Measurements from ENCODE around the gene TBX10.
"Not testable (repeated sequence)": the region's sequence is repeated elsewhere in the genome, so short reads cannot be mapped to it uniquely, and the experiment has no call there.

Gene TBX10

DNA sequence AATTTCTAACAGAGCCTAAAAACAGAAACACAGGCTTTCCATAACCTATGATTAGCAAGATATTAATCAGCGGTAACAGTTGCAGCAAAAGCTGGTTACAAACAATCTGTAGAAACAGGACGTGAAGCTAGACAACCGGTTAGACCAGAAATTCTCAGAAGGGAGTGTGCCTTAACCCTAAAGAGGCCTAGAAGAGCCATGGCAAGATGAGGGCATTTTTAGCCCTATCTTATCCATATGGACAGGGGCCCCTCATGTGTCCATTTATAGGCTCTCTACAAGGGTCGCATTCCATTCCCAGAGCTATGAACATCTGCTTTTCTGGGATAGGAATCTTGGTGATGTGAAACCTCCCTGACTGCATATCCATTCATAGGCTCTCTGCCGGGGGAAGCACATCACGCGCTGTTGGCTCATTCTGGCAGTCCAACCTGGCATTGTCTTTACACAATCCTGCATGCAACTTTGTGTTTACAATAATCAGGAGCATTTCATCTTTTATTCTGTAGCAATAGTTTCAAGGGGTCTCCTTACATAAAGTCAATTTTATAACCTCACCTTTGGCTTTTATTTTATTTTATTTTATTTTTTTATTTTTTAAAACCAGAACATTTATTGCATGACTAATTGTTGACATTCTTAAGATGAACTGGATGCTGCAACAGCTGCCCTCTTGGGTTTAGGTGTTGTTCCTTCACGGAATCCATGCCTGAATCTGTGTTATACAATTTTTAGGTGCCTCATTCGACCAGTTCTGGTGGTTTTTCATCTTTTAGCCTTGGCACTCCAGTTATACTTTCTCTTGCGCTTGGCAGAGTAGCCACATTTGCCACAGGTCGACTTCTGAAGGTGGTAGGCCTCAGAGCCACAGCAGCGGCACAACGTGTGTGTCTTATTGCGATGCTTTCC, 42.8 kb upstream of the TBX10 start:
- not testable (repeated sequence) for H4K8ac ChIP-seq (ENCODE audit: low read depth, low read length); H2AFZ ChIP-seq (ENCODE audit: low read length); H3K18ac ChIP-seq (ENCODE audit: low read length); H2BK120ac ChIP-seq (ENCODE audit: low read depth, low read length); H3K9ac ChIP-seq (ENCODE audit: low read depth, low read length, poor library complexity); H3K4ac ChIP-seq (ENCODE audit: low read length); H2AK5ac ChIP-seq (ENCODE audit: low read depth, low read length); H3K4me1 ChIP-seq (ENCODE audit: control insufficient read depth in 2 of 2, insufficient read depth in 1 of 2, low read depth in 1 of 2, low read length in 2 of 2); H3K4me3 ChIP-seq (ENCODE audit: low read length in 2 of 2); H2BK12ac ChIP-seq (ENCODE audit: low read length); H4K91ac ChIP-seq (ENCODE audit: low read depth, low read length, poor library complexity); H3K4me2 ChIP-seq (ENCODE audit: insufficient read depth, low read length, poor library complexity, severe bottlenecking); H2BK15ac ChIP-seq (ENCODE audit: low read length); H3K14ac ChIP-seq (ENCODE audit: low read length); H3K27ac ChIP-seq (replicated peaks; ENCODE audit: low read length); H2BK5ac ChIP-seq (ENCODE audit: low read length); H3K23ac ChIP-seq (ENCODE audit: low read depth, low read length, poor library complexity); H3K36me3 ChIP-seq (replicated peaks in 1 of 2; ENCODE audit: control insufficient read depth in 2 of 2, insufficient read depth in 2 of 2, low read length in 2 of 2); H3K9me3 ChIP-seq (replicated peaks in 1 of 2; ENCODE audit: control insufficient read depth in 2 of 2, insufficient read depth in 1 of 2, low read depth in 1 of 2, low read length in 2 of 2); H3K79me1 ChIP-seq (ENCODE audit: low read depth, low read length); DNase-seq (ENCODE audit: low spot score)
- H3K27me3 ChIP-seq (ENCODE audit: control insufficient read depth in 3 of 3, insufficient read depth in 3 of 3, low read depth in 1 of 3, low read length in 3 of 3): peaks cover 0 to 11% (median 0%) of the 10 kb centered on the region in 3 experiments
- WGBS, 2 donors (ENCODE audit: extremely low coverage in 2 of 2, insufficient read length in 2 of 2, insufficient replicate concordance in 1 of 2): no CpG with 5 or more reads among the region's 14 CpGs

DNA sequence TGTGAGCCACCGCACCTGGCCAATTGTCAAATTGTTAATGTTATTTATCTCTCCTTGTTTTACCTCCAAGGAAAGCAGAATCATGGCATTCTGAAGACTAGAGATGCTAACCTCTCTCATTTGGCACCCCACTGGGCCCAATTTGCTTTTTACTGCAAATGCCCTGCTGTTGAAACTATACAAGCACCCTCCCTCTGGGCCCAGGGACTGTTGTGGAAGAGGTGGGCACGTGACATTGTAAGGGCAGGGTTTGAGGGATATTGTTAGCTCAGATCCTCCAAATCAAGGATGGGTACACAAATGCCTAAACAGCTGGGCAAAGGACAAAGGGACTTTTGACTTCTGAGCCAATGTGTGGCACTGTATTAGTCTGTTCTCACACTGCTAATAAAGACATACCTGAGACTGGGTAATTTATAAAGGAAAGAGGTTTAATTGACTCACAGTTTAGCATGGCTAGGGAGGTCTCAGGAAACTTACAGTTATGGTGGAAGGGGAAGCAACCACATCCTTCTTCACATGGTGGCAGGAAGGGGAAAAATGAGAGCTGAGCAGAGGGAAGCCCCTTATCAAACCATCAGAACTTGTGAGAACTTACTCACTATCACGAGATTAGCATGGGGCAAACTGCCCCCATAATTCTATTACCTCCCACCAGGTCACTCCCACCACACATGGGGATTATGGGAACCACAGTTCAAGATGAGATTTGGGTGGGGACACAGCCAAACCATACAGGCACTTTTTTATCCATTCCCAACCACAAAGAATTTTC, 41.3 kb upstream of the TBX10 start:
- WGBS, 2 donors (ENCODE audit: extremely low coverage in 2 of 2, insufficient read length in 2 of 2, insufficient replicate concordance in 1 of 2): no CpG with 5 or more reads among the region's 3 CpGs
- no peak for DNase-seq (ENCODE audit: low spot score)
- no peak overlapping the region for H2AK5ac ChIP-seq (ENCODE audit: low read depth, low read length)
- H3K4me1 ChIP-seq (ENCODE audit: control insufficient read depth in 2 of 2, insufficient read depth in 1 of 2, low read depth in 1 of 2, low read length in 2 of 2): no peaks in the 10 kb centered on the region
- no peak overlapping the region for H3K4me3 ChIP-seq (ENCODE audit: low read length in 2 of 2)
- H3K14ac ChIP-seq (ENCODE audit: low read length): no peak overlapping the region
- H3K79me1 ChIP-seq (ENCODE audit: low read depth, low read length): no peaks in the 10 kb centered on the region
- H3K9me3 ChIP-seq (replicated peaks in 1 of 2; ENCODE audit: control insufficient read depth in 2 of 2, insufficient read depth in 1 of 2, low read depth in 1 of 2, low read length in 2 of 2): no peaks in the 10 kb centered on the region
- no peak overlapping the region for H3K18ac ChIP-seq (ENCODE audit: low read length)
- H2BK15ac ChIP-seq (ENCODE audit: low read length): no peak overlapping the region
- H2AFZ ChIP-seq (ENCODE audit: low read length): no peak overlapping the region
- no peak overlapping the region for H3K23ac ChIP-seq (ENCODE audit: low read depth, low read length, poor library complexity)
- H3K27ac ChIP-seq (replicated peaks; ENCODE audit: low read length): no peak overlapping the region
- H3K27me3 ChIP-seq (ENCODE audit: control insufficient read depth in 3 of 3, insufficient read depth in 3 of 3, low read depth in 1 of 3, low read length in 3 of 3): peaks cover 0 to 9% (median 0%) of the 10 kb centered on the region in 3 experiments
- no peak overlapping the region for H2BK12ac ChIP-seq (ENCODE audit: low read length)
- no peaks in the 10 kb centered on the region for H3K36me3 ChIP-seq (replicated peaks in 1 of 2; ENCODE audit: control insufficient read depth in 2 of 2, insufficient read depth in 2 of 2, low read length in 2 of 2)
- no peak overlapping the region for H3K4ac ChIP-seq (ENCODE audit: low read length)
- H3K9ac ChIP-seq (ENCODE audit: low read depth, low read length, poor library complexity): no peak overlapping the region
- H4K91ac ChIP-seq (ENCODE audit: low read depth, low read length, poor library complexity): no peak overlapping the region
- H3K4me2 ChIP-seq (ENCODE audit: insufficient read depth, low read length, poor library complexity, severe bottlenecking): no peak overlapping the region
- no peak overlapping the region for H2BK5ac ChIP-seq (ENCODE audit: low read length)
- H4K8ac ChIP-seq (ENCODE audit: low read depth, low read length): no peak overlapping the region
- H2BK120ac ChIP-seq (ENCODE audit: low read depth, low read length): no peak overlapping the region

DNA sequence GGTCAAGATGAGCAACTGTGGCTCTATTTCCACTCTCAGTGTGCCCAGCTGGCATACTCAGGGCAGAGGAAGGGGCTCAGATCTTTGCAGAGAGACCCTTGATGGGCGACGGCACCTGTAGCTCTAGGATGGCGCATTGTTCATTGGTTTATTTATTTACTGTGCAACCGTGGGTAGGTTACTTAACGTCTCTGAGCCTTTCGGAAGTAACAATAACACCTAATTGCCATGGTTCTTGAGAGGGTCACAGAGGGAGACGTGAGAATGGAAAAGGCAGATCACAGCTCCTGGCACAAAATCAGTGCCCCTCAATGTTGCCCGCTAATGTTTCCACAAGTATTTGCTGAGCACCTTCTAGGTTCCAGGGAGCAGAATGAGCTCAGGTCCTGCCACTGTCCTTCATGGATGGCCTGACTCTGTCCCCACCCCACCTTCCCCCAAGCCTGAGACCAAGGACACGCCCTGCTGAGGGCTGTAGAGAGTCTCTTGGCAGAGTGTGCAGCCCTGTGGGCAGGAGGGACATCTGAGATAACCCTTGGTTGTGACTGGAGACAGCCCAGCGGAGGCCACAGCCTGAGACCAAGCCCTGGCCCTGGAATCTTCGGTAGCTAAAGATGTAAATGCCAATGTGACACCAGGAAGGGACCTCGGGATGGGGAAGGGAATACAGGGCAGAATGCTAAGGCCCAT, 35.6 kb upstream of the TBX10 start:
- no peak overlapping the region for H2BK120ac ChIP-seq (ENCODE audit: low read depth, low read length)
- H3K9ac ChIP-seq (ENCODE audit: low read depth, low read length, poor library complexity): no peak overlapping the region
- H2BK12ac ChIP-seq (ENCODE audit: low read length): no peak overlapping the region
- no peak overlapping the region for H3K14ac ChIP-seq (ENCODE audit: low read length)
- no peak overlapping the region for H3K4ac ChIP-seq (ENCODE audit: low read length)
- H4K91ac ChIP-seq (ENCODE audit: low read depth, low read length, poor library complexity): no peak overlapping the region
- H3K9me3 ChIP-seq (replicated peaks in 1 of 2; ENCODE audit: control insufficient read depth in 2 of 2, insufficient read depth in 1 of 2, low read depth in 1 of 2, low read length in 2 of 2): no peaks in the 10 kb centered on the region
- H2AK5ac ChIP-seq (ENCODE audit: low read depth, low read length): no peak overlapping the region
- H3K27me3 ChIP-seq (ENCODE audit: control insufficient read depth in 3 of 3, insufficient read depth in 3 of 3, low read depth in 1 of 3, low read length in 3 of 3): peaks cover 0 to 11% (median 0%) of the 10 kb centered on the region in 3 experiments
- no peak overlapping the region for H3K18ac ChIP-seq (ENCODE audit: low read length)
- no peak overlapping the region for H2BK5ac ChIP-seq (ENCODE audit: low read length)
- peaks cover 0 to under 1% of the 10 kb centered on the region in 2 donors for H3K4me1 ChIP-seq (ENCODE audit: control insufficient read depth in 2 of 2, insufficient read depth in 1 of 2, low read depth in 1 of 2, low read length in 2 of 2)
- H3K36me3 ChIP-seq (replicated peaks in 1 of 2; ENCODE audit: control insufficient read depth in 2 of 2, insufficient read depth in 2 of 2, low read length in 2 of 2): no peaks in the 10 kb centered on the region
- no peak overlapping the region for H4K8ac ChIP-seq (ENCODE audit: low read depth, low read length)
- no CpG with 5 or more reads among the region's 12 CpGs for WGBS, 2 donors (ENCODE audit: extremely low coverage in 2 of 2, insufficient read length in 2 of 2, insufficient replicate concordance in 1 of 2)
- H3K27ac ChIP-seq (replicated peaks; ENCODE audit: low read length): no peak overlapping the region
- H3K4me3 ChIP-seq (ENCODE audit: low read length in 2 of 2): no peak overlapping the region
- DNase-seq (ENCODE audit: low spot score): no peak
- no peaks in the 10 kb centered on the region for H3K79me1 ChIP-seq (ENCODE audit: low read depth, low read length)
- no peak overlapping the region for H3K4me2 ChIP-seq (ENCODE audit: insufficient read depth, low read length, poor library complexity, severe bottlenecking)
- no peak overlapping the region for H2AFZ ChIP-seq (ENCODE audit: low read length)
- no peak overlapping the region for H3K23ac ChIP-seq (ENCODE audit: low read depth, low read length, poor library complexity)
- no peak overlapping the region for H2BK15ac ChIP-seq (ENCODE audit: low read length)

Measured in neuronal stem cell (in vitro differentiated cells).